A673 (cell line): ENCODE results near the gene ELOA2. TPM values are rescaled to one million over a fixed set of nuclear protein-coding genes. Genes with fewer than 3 reads are reported as not detected.

Source experiments
- BruUV-seq: library from RNA; stranded (reverse); fragments of 400-500 nt; replicated peaks from 2 replicates; lab custom pipeline; 2021; lab: Mats Ljungman, UMichigan
- CTCF ChIA-PET: fragments of 300-600 bp; sonication (Branson Sonifier 250); formaldehyde crosslinking; loops from one replicate; lab custom pipeline; 2022; ENCODE audit warnings: antibody characterized with exemption; lab: Charles Lee
- POLR2A ChIA-PET: fragments of 300-600 bp; sonication (Branson Sonifier 250); formaldehyde crosslinking; loops from one replicate; lab custom pipeline; 2022; ENCODE audit warnings: antibody characterized with exemption; ENCODE audit not compliant: low non-redundant PET; lab: Charles Lee
- DNase-seq: peaks from one replicate; pipeline ENCODE4 v3.0.0-alpha.2; 2015; ENCODE audit warnings: low spot score
- H3K27ac ChIP-seq: fragments of 200-600 bp; sonication (generic); 2 replicates; pipeline ENCODE4 v1.5.1; 2016; ENCODE audit warnings: mixed run types, low read depth, mild to moderate bottlenecking, mixed read lengths, antibody characterized with exemption, low read length; ENCODE audit not compliant: poor library complexity, severe bottlenecking
- H3K27me3 ChIP-seq: fragments of 200-600 bp; sonication (generic); replicated peaks from 2 replicates; pipeline ENCODE4 v1.6.1; 2017; ENCODE audit warnings: mixed run types, low read depth, mild to moderate bottlenecking, mixed read lengths, antibody characterized with exemption, low read length; ENCODE audit not compliant: insufficient read depth, poor library complexity
- H3K36me3 ChIP-seq: fragments of 200-600 bp; sonication (generic); 2 replicates; pipeline ENCODE4 v1.6.1; 2016; ENCODE audit warnings: mixed run types, mild to moderate bottlenecking, mixed read lengths, antibody characterized with exemption, low read length; ENCODE audit not compliant: insufficient read depth, poor library complexity, severe bottlenecking
- H3K4me1 ChIP-seq: fragments of 200-600 bp; sonication (generic); 2 replicates; pipeline ENCODE4 v1.6.1; 2017; ENCODE audit warnings: mixed run types, mild to moderate bottlenecking, mixed read lengths, antibody characterized with exemption, low read length; ENCODE audit not compliant: insufficient read depth, poor library complexity, severe bottlenecking
- H3K4me3 ChIP-seq: fragments of 200-600 bp; sonication (generic); 2 replicates; pipeline ENCODE4 v1.5.1; 2016; ENCODE audit warnings: low read depth, mixed run types, mild to moderate bottlenecking, mixed read lengths, low read length; ENCODE audit not compliant: poor library complexity, severe bottlenecking
- H3K9me3 ChIP-seq: fragments of 200-600 bp; sonication (generic); 2 replicates; pipeline ENCODE4 v1.6.1; 2016; ENCODE audit warnings: mixed run types, low read depth, mild to moderate bottlenecking, mixed read lengths, antibody characterized with exemption, low read length; ENCODE audit not compliant: poor library complexity, severe bottlenecking
- CTCF ChIP-seq: fragments of 300-800, 200-600 bp; sonication (generic); conservative IDR thresholded peaks from 2 replicates; pipeline ENCODE4 v1.5.1; 2017; ENCODE audit warnings: low read depth, mild to moderate bottlenecking, antibody characterized with exemption, low read length, moderate library complexity, mixed read lengths
- EZH2 ChIP-seq: fragments of 200-600 bp; sonication (generic); IDR thresholded peaks from 2 replicates; pipeline ENCODE4 v1.6.1; 2017; ENCODE audit warnings: borderline replicate concordance, low read depth, mild to moderate bottlenecking, mixed read lengths, antibody characterized with exemption, low read length; ENCODE audit not compliant: poor library complexity, severe bottlenecking
- intact Hi-C: fragments of 100-400 bp; cut with micrococcal nuclease; formaldehyde crosslinking; loops from one replicate; pipeline ENCODE4 v1.10.0; 2022; ENCODE audit not compliant: unreplicated experiment
- total RNA-seq: library from RNA; stranded (reverse); gene quantifications from 2 replicates; pipeline ENCODE4 v1.2.3, GENCODE V29; 2021

Gene ELOA2
- total RNA-seq, 1 experiment from 2014 or later, result not detected

- BruUV-seq, result no TSS peak
- DNase-seq, result no peak
- POLR2A ChIA-PET, result no interaction called here
These were observed 27.7 kb upstream of the ELOA2 start for GRCh38 chr18:47063096-47063495.

DNA sequence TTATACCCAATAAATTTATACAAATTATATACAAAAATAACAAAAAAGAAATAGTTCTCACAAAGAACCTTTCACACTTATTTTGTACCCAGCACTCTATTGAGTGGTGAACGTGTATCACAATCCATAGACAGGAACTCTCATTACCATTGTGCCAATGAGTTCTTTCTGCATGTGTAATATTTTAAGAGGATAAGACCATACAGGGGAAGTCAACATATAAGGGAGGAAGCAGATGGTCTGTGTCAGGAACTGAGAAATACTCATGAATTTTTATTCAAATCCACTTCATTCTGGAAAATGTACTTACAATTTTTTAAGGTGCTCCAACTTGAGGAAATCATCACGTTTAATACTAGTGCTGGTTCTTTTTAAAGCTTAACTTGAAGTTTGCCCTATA is 27.1 kb upstream of the ELOA2 start:
- Histone ChIP-seq H3K4me1 (peaks cover 14% of the 10 kb centered on the region), H3K27me3 (no peaks in the 10 kb centered on the region), H3K9me3 (no peaks in the 10 kb centered on the region), H3K27ac (peak overlapping the region; percentile 14), H3K36me3 (no peaks in the 10 kb centered on the region), H3K4me3 (no peak overlapping the region)
- CTCF ChIA-PET, result no interaction called here
- POLR2A ChIA-PET, result no interaction called here
- intact Hi-C loops, result no loop called here
- TF ChIP-seq EZH2, result no peak
- no peak for TF ChIP-seq CTCF
- DNase-seq, result peak; percentile 21
- no TSS peak for BruUV-seq

More at GRCh38 chr18:47063096-47063495, 27.7 kb upstream of the ELOA2 start:
- no peak for TF ChIP-seq CTCF
- TF ChIP-seq EZH2, result no peak
- Histone ChIP-seq H3K36me3 (no peaks in the 10 kb centered on the region), H3K4me3 (no peak overlapping the region), H3K27ac (peak overlapping the region; percentile 14), H3K4me1 (peaks cover 14% of the 10 kb centered on the region), H3K27me3 (no peaks in the 10 kb centered on the region), H3K9me3 (no peaks in the 10 kb centered on the region)
- intact Hi-C loops, result no loop called here
- CTCF ChIA-PET, result no interaction called here

GRCh38 chr18:47054369-47054768 is 18.9 kb upstream of the ELOA2 start:
- Histone ChIP-seq H3K9me3 (no peaks in the 10 kb centered on the region), H3K27me3 (no peaks in the 10 kb centered on the region), H3K36me3 (no peaks in the 10 kb centered on the region), H3K4me1 (no peaks in the 10 kb centered on the region), H3K27ac (no peak overlapping the region), H3K4me3 (no peak overlapping the region)
- DNase-seq, result no peak
- ChIA-PET CTCF (no interaction called here), POLR2A (no interaction called here)
- no peak for TF ChIP-seq CTCF
- no peak for TF ChIP-seq EZH2
- intact Hi-C loops, result loop anchor here (5.0 kb wide), 1 partner anchor 153 kb away; no protein-coding TSS in a partner anchor
- BruUV-seq, result no TSS peak
